ENCODE measurements around the gene CSRP2.

CSRP2 gene

GRCh38 chr12:76876696-76877229 lies 2.1 kb downstream of the CSRP2 start:
- Histone ChIP-seq H3K9me3 (ENCODE audit: low read length) (no peaks in the 10 kb centered on the region), H3K9ac (ENCODE audit: low read length) (no peak overlapping the region), H3K4me1 (ENCODE audit: insufficient read depth, low read length, severe bottlenecking) (peaks cover 14% of the 10 kb centered on the region), H3K4me2 (ENCODE audit: low read length) (no peak overlapping the region), H3K4me3 (ENCODE audit: low read depth, low read length, poor library complexity, severe bottlenecking) (no peak overlapping the region), H3K27ac (ENCODE audit: low read depth, low read length, poor library complexity, severe bottlenecking) (no peak overlapping the region), H3K79me2 (ENCODE audit: insufficient read depth, low read length) (no peaks in the 10 kb centered on the region), H4K20me1 (ENCODE audit: insufficient read depth, low read length) (no peaks in the 10 kb centered on the region), H3K27me3 (ENCODE audit: insufficient read depth, low read length) (no peaks in the 10 kb centered on the region), H3K9me2 (ENCODE audit: low read depth, low read length) (no peaks in the 10 kb centered on the region), H2AFZ (ENCODE audit: low read length) (no peak overlapping the region), H3F3A (ENCODE audit: insufficient read depth, low read length) (no peaks in the 10 kb centered on the region), H3K36me3 (ENCODE audit: insufficient read depth, low read length) (no peaks in the 10 kb centered on the region)
- TF ChIP-seq EZH2 (IDR thresholded peaks at IDR 0.05; ENCODE audit: borderline replicate concordance, low read length) (no peak), CTCF (IDR thresholded peaks at IDR 0.05; ENCODE audit: low read length) (no peak)

- Histone ChIP-seq H3K9ac (ENCODE audit: low read length) (no peak overlapping the region), H3K36me3 (ENCODE audit: insufficient read depth, low read length) (no peaks in the 10 kb centered on the region), H3K27me3 (ENCODE audit: insufficient read depth, low read length) (no peaks in the 10 kb centered on the region), H3K79me2 (ENCODE audit: insufficient read depth, low read length) (no peaks in the 10 kb centered on the region), H3K9me2 (ENCODE audit: low read depth, low read length) (no peaks in the 10 kb centered on the region), H3K4me1 (ENCODE audit: insufficient read depth, low read length, severe bottlenecking) (peaks cover 14% of the 10 kb centered on the region), H4K20me1 (ENCODE audit: insufficient read depth, low read length) (no peaks in the 10 kb centered on the region), H3F3A (ENCODE audit: insufficient read depth, low read length) (no peaks in the 10 kb centered on the region), H3K4me2 (ENCODE audit: low read length) (no peak overlapping the region), H3K27ac (ENCODE audit: low read depth, low read length, poor library complexity, severe bottlenecking) (no peak overlapping the region), H3K4me3 (ENCODE audit: low read depth, low read length, poor library complexity, severe bottlenecking) (no peak overlapping the region), H3K9me3 (ENCODE audit: low read length) (no peaks in the 10 kb centered on the region), H2AFZ (ENCODE audit: low read length) (no peak overlapping the region)
- TF ChIP-seq EZH2 (IDR thresholded peaks at IDR 0.05; ENCODE audit: borderline replicate concordance, low read length) (no peak), CTCF (IDR thresholded peaks at IDR 0.05; ENCODE audit: low read length) (no peak)
Observed at GRCh38 chr12:76874491-76875190, 4.2 kb downstream of the CSRP2 start.

- Histone ChIP-seq H3K27ac (ENCODE audit: low read depth, low read length, poor library complexity, severe bottlenecking) (no peak overlapping the region), H3K4me3 (ENCODE audit: low read depth, low read length, poor library complexity, severe bottlenecking) (no peak overlapping the region), H4K20me1 (ENCODE audit: insufficient read depth, low read length) (no peaks in the 10 kb centered on the region), H3K4me1 (ENCODE audit: insufficient read depth, low read length, severe bottlenecking) (peaks cover 14% of the 10 kb centered on the region), H3K9me2 (ENCODE audit: low read depth, low read length) (no peaks in the 10 kb centered on the region), H3F3A (ENCODE audit: insufficient read depth, low read length) (no peaks in the 10 kb centered on the region), H3K27me3 (ENCODE audit: insufficient read depth, low read length) (no peaks in the 10 kb centered on the region), H3K9ac (ENCODE audit: low read length) (no peak overlapping the region), H3K9me3 (ENCODE audit: low read length) (no peaks in the 10 kb centered on the region), H3K79me2 (ENCODE audit: insufficient read depth, low read length) (no peaks in the 10 kb centered on the region), H3K36me3 (ENCODE audit: insufficient read depth, low read length) (no peaks in the 10 kb centered on the region), H2AFZ (ENCODE audit: low read length) (no peak overlapping the region), H3K4me2 (ENCODE audit: low read length) (no peak overlapping the region)
- no peak for TF ChIP-seq EZH2 (IDR thresholded peaks at IDR 0.05; ENCODE audit: borderline replicate concordance, low read length)
- no peak for TF ChIP-seq CTCF (IDR thresholded peaks at IDR 0.05; ENCODE audit: low read length)
Observed at GRCh38 chr12:76874027-76874426, 4.8 kb downstream of the CSRP2 start.

All from OCI-LY1 (cell line).